IMR-90 (cell line): ENCODE data around the gene MALRD1. TPM values are rescaled to one million over a fixed set of nuclear protein-coding genes. Genes with fewer than 3 reads are reported as not detected.

Source experiments
- ATAC-seq: fragments of 200-7000 bp; cut with Tn5 transposase; 2 replicates; pipeline ENCODE4 v1.9.1; 2020; ENCODE audit warnings: low read depth, mild to moderate bottlenecking, moderate library complexity
- BruUV-seq: library from RNA; stranded (reverse); fragments of 400-500 nt; replicated peaks from 2 replicates; lab custom pipeline; 2021; lab: Mats Ljungman, UMichigan
- CTCF ChIA-PET: fragments of 300-600 bp; formaldehyde crosslinking; extraction: SDS; loops from one replicate; lab custom pipeline; 2021; ENCODE audit warnings: antibody characterized with exemption; lab: Yijun Ruan, JAX
- POLR2A ChIA-PET: fragments of 300-600 bp; sonication (Branson Sonifier 250); formaldehyde crosslinking; loops from one replicate; lab custom pipeline; 2022; ENCODE audit warnings: antibody characterized with exemption; ENCODE audit not compliant: unreplicated experiment; lab: Charles Lee
- DNase-seq: peaks from one replicate; pipeline ENCODE4 v3.0.0; 2013
- H2AFZ ChIP-seq: replicated peaks from 2 replicates; pipeline ENCODE3; 2013; ENCODE audit warnings: low read length, mild to moderate bottlenecking; ENCODE audit not compliant: poor library complexity
- H2AK5ac ChIP-seq: 2 replicates; pipeline ENCODE4 v1.6.1; 2013; ENCODE audit warnings: low read depth, low read length, inconsistent platforms
- H2AK9ac ChIP-seq: replicated peaks from 2 replicates; pipeline ENCODE3; 2013; ENCODE audit warnings: mild to moderate bottlenecking, low read depth, low read length, moderate library complexity; ENCODE audit not compliant: poor library complexity
- H2BK120ac ChIP-seq: 2 replicates; pipeline ENCODE4 v1.6.1; 2013; ENCODE audit warnings: low read depth, low read length, inconsistent platforms
- H2BK15ac ChIP-seq: 3 replicates; pipeline ENCODE4 v1.6.1; 2013; ENCODE audit warnings: low read depth, low read length, inconsistent platforms
- H2BK20ac ChIP-seq: 2 replicates; pipeline ENCODE4 v1.6.1; 2013; ENCODE audit warnings: low read depth, mild to moderate bottlenecking, inconsistent platforms, low read length, moderate library complexity
- H2BK5ac ChIP-seq: 2 replicates; pipeline ENCODE4 v1.6.1; 2013; ENCODE audit warnings: mild to moderate bottlenecking, low read depth, low read length, inconsistent platforms; ENCODE audit not compliant: poor library complexity, severe bottlenecking
- H3K14ac ChIP-seq: replicated peaks from 2 replicates; pipeline ENCODE4 v1.6.1; 2013; ENCODE audit warnings: low read depth, low read length, inconsistent platforms
- H3K18ac ChIP-seq: 2 replicates; pipeline ENCODE4 v1.6.1; 2013; ENCODE audit warnings: low read depth, low read length, control low read depth
- H3K23ac ChIP-seq: 2 replicates; pipeline ENCODE4 v1.6.1; 2013; ENCODE audit warnings: low read depth, low read length, inconsistent platforms
- H3K27ac ChIP-seq: 2 replicates; pipeline ENCODE4 v1.5.1; 2013; ENCODE audit warnings: mild to moderate bottlenecking, control low read depth, low read length; ENCODE audit not compliant: insufficient read depth
- H3K27me3 ChIP-seq: 2 replicates; pipeline ENCODE4 v1.6.1; 2013; ENCODE audit warnings: low read length; ENCODE audit not compliant: control insufficient read depth, insufficient read depth
- H3K36me3 ChIP-seq: 2 replicates; pipeline ENCODE4 v1.6.1; 2013; ENCODE audit warnings: low read length, mixed read lengths; ENCODE audit not compliant: control insufficient read depth, insufficient read depth
- H3K4ac ChIP-seq: 2 replicates; pipeline ENCODE4 v1.6.1; 2013; ENCODE audit warnings: low read depth, low read length, inconsistent platforms
- H3K4me1 ChIP-seq: 2 replicates; pipeline ENCODE4 v1.6.1; 2013; ENCODE audit warnings: low read length, mixed read lengths; ENCODE audit not compliant: control insufficient read depth, insufficient read depth
- H3K4me2 ChIP-seq: 2 replicates; pipeline ENCODE4 v1.6.1; 2013; ENCODE audit warnings: low read depth, mild to moderate bottlenecking, control low read depth, low read length, moderate library complexity
- H3K4me3 ChIP-seq: 2 replicates; pipeline ENCODE4 v1.5.1; 2013; ENCODE audit warnings: low read depth, mild to moderate bottlenecking, control low read depth, low read length, moderate library complexity; ENCODE audit not compliant: insufficient read depth
- H3K56ac ChIP-seq: 2 replicates; pipeline ENCODE4 v1.6.1; 2013; ENCODE audit warnings: low read length, inconsistent platforms; ENCODE audit not compliant: insufficient read depth; ENCODE audit errors: extremely low read depth
- H3K79me1 ChIP-seq, 2 experiments: 2 replicates each; pipeline ENCODE4 v1.6.1; 2013; ENCODE audit warnings: low read length in 2 of 2, inconsistent platforms in 1 of 2, low read depth in 1 of 2
- H3K9ac ChIP-seq: 2 replicates; pipeline ENCODE4 v1.6.1; 2013; ENCODE audit warnings: low read depth, low read length, control low read depth
- H3K9me1 ChIP-seq: 2 replicates; pipeline ENCODE4 v1.6.1; 2013; ENCODE audit warnings: low read length, inconsistent platforms; ENCODE audit not compliant: insufficient read depth
- H3K9me3 ChIP-seq: 2 replicates; pipeline ENCODE4 v1.6.1; 2013; ENCODE audit warnings: low read length; ENCODE audit not compliant: control insufficient read depth, insufficient read depth
- H4K20me1 ChIP-seq: 2 replicates; pipeline ENCODE4 v1.6.1; 2013; ENCODE audit warnings: low read length, inconsistent platforms; ENCODE audit not compliant: insufficient read depth
- H4K5ac ChIP-seq: 2 replicates; pipeline ENCODE4 v1.6.1; 2013; ENCODE audit warnings: mild to moderate bottlenecking, low read depth, low read length, control low read depth
- H4K8ac ChIP-seq, 2 experiments: 2 replicates each; pipeline ENCODE4 v1.6.1; 2013; ENCODE audit warnings: low read depth in 2 of 2, low read length in 2 of 2, control low read depth in 1 of 2, inconsistent platforms in 1 of 2
- H4K91ac ChIP-seq: 2 replicates; pipeline ENCODE4 v1.6.1; 2013; ENCODE audit warnings: low read depth, low read length, inconsistent platforms; ENCODE audit not compliant: insufficient read depth
- BHLHE40 ChIP-seq: fragments of 150-350 bp; IDR thresholded peaks from 2 replicates; pipeline ENCODE4 v1.6.1; 2016; ENCODE audit warnings: mild to moderate bottlenecking, low read depth, low read length
- CHD1 ChIP-seq: IDR thresholded peaks from 2 replicates; pipeline ENCODE4 v1.6.1; 2012; ENCODE audit warnings: low read depth, low read length, improper control_type of control experiment
- ELK1 ChIP-seq: fragments of 150-350 bp; IDR thresholded peaks from 2 replicates; pipeline ENCODE4 v1.6.1; 2016; ENCODE audit warnings: low read depth, mild to moderate bottlenecking, low read length, moderate library complexity, borderline replicate concordance
- MAFK ChIP-seq: IDR thresholded peaks from 2 replicates; pipeline ENCODE4 v1.6.1; 2012; ENCODE audit warnings: low read depth, low read length, improper control_type of control experiment
- NFE2L2 ChIP-seq: fragments of 150-350 bp; IDR thresholded peaks from 2 replicates; pipeline ENCODE4 v1.6.1; 2016; ENCODE audit warnings: low read depth, mild to moderate bottlenecking, low read length
- POLR2A ChIP-seq: IDR thresholded peaks from 2 replicates; pipeline ENCODE4 v1.6.1; 2012; ENCODE audit warnings: mild to moderate bottlenecking, low read depth, low read length
- RCOR1 ChIP-seq: IDR thresholded peaks from 2 replicates; pipeline ENCODE4 v1.6.1; 2012; ENCODE audit warnings: mild to moderate bottlenecking, low read length, improper control_type of control experiment; ENCODE audit not compliant: insufficient replicate concordance
- RFX5 ChIP-seq: IDR thresholded peaks from 2 replicates; pipeline ENCODE4 v1.8.0; 2012; ENCODE audit warnings: low read depth, mild to moderate bottlenecking, low read length, moderate library complexity
- WGBS, 2 experiments: methylation state at CpG; one replicate each; pipeline versions ENCODE4 v1.1.5 to v1.1.7; 2013; ENCODE audit warnings: missing lambda C conversion rate in 2 of 2; ENCODE audit not compliant: insufficient read length in 1 of 2; ENCODE audit errors: extremely low coverage in 2 of 2; 5-methylcytosine and 5-hydroxymethylcytosine counted together
- dilution Hi-C: fragments of 300-500 bp; cut with HindIII; formaldehyde crosslinking; loops from one replicate; pipeline ENCODE4 v1.14.3; 2018; ENCODE audit warnings: low sequenced_read_pairs; ENCODE audit not compliant: unreplicated experiment
- in situ Hi-C: fragments of 300-500 bp; cut with MboI; formaldehyde crosslinking; loops from 3 replicates; pipeline ENCODE4 v1.14.3; 2019; ENCODE audit warnings: low sequenced_read_pairs, inconsistent platforms, mixed read lengths
- intact Hi-C: fragments of 100-400 bp; cut with micrococcal nuclease; formaldehyde crosslinking; loops from 2 replicates; pipeline ENCODE4 v1.10.0; 2022
- polyA plus RNA-seq, 3 experiments: library from polyadenylated mRNA; depleted of rRNA; stranded (reverse); fragments of >200 nt; gene quantifications; 2 replicates each; pipeline ENCODE4 v1.2.3, GENCODE V29; 2012; ENCODE audit warnings: low replicate concordance in 1 of 3
- total RNA-seq: library from RNA; depleted of rRNA; stranded (reverse); fragments of >200 nt; gene quantifications from 2 replicates; pipeline ENCODE4 v1.2.3, GENCODE V29; 2012
- TF ChIP-seq, protein P1 (sequence below): fragments of 150-350 bp; IDR thresholded peaks from 2 replicates; pipeline ENCODE4 v1.6.1; 2017; ENCODE audit warnings: mild to moderate bottlenecking, antibody characterized with exemption, low read length, low read depth

MALRD1 gene
- total and polyA plus RNA-seq, 2 of the 4 experiments (the other 2 are of a cell fraction), result 0.34 to 1.1 TPM

DNA sequence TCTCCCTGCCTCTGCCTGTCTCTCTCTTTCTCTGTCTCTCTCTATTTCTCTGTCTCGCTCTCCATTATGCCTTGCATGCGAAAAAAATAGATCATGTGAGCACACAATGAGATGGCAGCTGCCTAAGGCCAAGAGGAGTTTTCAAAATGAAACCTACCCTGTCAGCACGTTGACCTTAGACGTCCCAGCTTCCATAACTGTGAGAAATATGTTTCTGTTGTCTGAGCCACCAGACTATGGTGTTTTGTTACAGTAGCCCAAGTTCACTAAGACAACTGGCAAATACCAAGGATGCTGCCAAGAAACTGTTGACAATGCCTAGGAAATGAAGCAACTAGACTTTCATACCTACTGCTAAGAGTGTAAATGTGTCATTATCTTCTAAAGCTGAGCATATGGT, 697.1 kb downstream of the MALRD1 start:
- Histone ChIP-seq H2AFZ (no peak overlapping the region), H3K27ac (no peak overlapping the region), H2BK120ac (no peak overlapping the region), H2AK5ac (0 out of 2 replicates have a peak overlapping the region, but pooled peaks have one; percentile 4), H4K8ac (no peak overlapping the region), H3K36me3 (no peaks in the 10 kb centered on the region), H3K56ac (no peak overlapping the region), H2BK5ac (no peak overlapping the region), H3K79me1 (no peaks in the 10 kb centered on the region), H2BK20ac (no peak overlapping the region), H3K27me3 (no peaks in the 10 kb centered on the region), H4K5ac (no peak overlapping the region), H2BK15ac (no peak overlapping the region), H3K4ac (no peak overlapping the region), H3K4me2 (no peak overlapping the region), H3K4me3 (no peak overlapping the region), H4K20me1 (no peaks in the 10 kb centered on the region), H3K9me1 (no peaks in the 10 kb centered on the region), H3K9ac (no peak overlapping the region), H3K4me1 (no peaks in the 10 kb centered on the region; the same call in 1 of the 2 replicates), H4K91ac (no peak overlapping the region), H2AK9ac (no peak overlapping the region), H3K14ac (peak overlapping the region; percentile 20; the same call in 1 of the 2 replicates), H3K9me3 (no peaks in the 10 kb centered on the region), H3K18ac (no peak overlapping the region), H3K23ac (no peak overlapping the region)
- CTCF ChIA-PET, result no interaction called here
- dilution Hi-C loops, result no loop called here
- TF ChIP-seq RFX5 (no peak), ELK1 (no peak), BHLHE40 (no peak), CHD1 (no peak), RCOR1 (no peak), NFE2L2 (no peak), MAFK (no peak), POLR2A (no peak)
- TF ChIP-seq, protein P1, sequence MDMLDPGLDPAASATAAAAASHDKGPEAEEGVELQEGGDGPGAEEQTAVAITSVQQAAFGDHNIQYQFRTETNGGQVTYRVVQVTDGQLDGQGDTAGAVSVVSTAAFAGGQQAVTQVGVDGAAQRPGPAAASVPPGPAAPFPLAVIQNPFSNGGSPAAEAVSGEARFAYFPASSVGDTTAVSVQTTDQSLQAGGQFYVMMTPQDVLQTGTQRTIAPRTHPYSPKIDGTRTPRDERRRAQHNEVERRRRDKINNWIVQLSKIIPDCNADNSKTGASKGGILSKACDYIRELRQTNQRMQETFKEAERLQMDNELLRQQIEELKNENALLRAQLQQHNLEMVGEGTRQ, result no peak
- in situ Hi-C loops, result no loop called here
- 80% methylated on average over 2 of the region's 4 CpGs; no CpG with 5 or more reads in 1 of the 2 experiments for WGBS, 2 experiments
- no TSS peak for BruUV-seq
- DNase-seq (no peak), ATAC-seq (no peak)
- POLR2A ChIA-PET, result no interaction called here
- intact Hi-C loops, result no loop called here
